Thoracic aorta (tissue), 2 donors: ENCODE data around the gene NXNL1. TPM values are rescaled to one million over a fixed set of nuclear protein-coding genes. Genes with fewer than 3 reads are reported as not detected.

Experiments
- ATAC-seq: fragments of 150-250 bp; one replicate; pipeline ENCODE4 v1.8.0; 2017; ENCODE audit warnings: low read depth; ENCODE audit not compliant: insufficient number of reproducible peaks, low FRiP score
- DNase-seq: peaks from one replicate; pipeline ENCODE4 v3.0.0-alpha.2; 2020; ENCODE audit warnings: low spot score
- H3K27ac ChIP-seq, 2 donors: fragments of 200-600 bp; sonication (generic); 1 replicate in 1 of 2; 2 replicates in 1 of 2; pipeline ENCODE4 v1.5.1; 2016; ENCODE audit warnings: mild to moderate bottlenecking in 2 of 2, moderate library complexity in 2 of 2
- H3K27me3 ChIP-seq: fragments of 200-600 bp; sonication (generic); replicated peaks from 2 replicates; pipeline ENCODE4 v1.6.0; 2016; ENCODE audit warnings: mild to moderate bottlenecking; ENCODE audit not compliant: insufficient read depth
- H3K36me3 ChIP-seq: fragments of 200-600 bp; sonication (generic); one replicate; pipeline ENCODE4 v1.5.1; 2016
- H3K4me1 ChIP-seq, 2 donors: fragments of 200-600 bp; sonication (generic); 1 replicate in 1 of 2; 2 replicates in 1 of 2; pipeline versions ENCODE4 v1.5.1 to v1.6.0; 2016; ENCODE audit warnings: low read depth in 2 of 2, mild to moderate bottlenecking in 1 of 2; ENCODE audit not compliant: control insufficient read depth in 1 of 2
- H3K4me3 ChIP-seq: fragments of 200-600 bp; sonication (generic); 2 replicates; pipeline ENCODE4 v1.5.1; 2016; ENCODE audit warnings: mild to moderate bottlenecking
- H3K9me3 ChIP-seq: fragments of 200-600 bp; sonication (generic); 2 replicates; pipeline ENCODE4 v1.5.1; 2016
- CTCF ChIP-seq: fragments of 200-600 bp; sonication (generic); IDR thresholded peaks from one replicate; pipeline ENCODE4 v1.5.1; 2019; ENCODE audit warnings: antibody characterized with exemption
- total RNA-seq, 2 donors: library from RNA; depleted of rRNA; stranded (reverse); fragments of >200 nt; gene quantifications; one replicate each; pipeline versions ENCODE4 v1.1.0 to v1.2.3, GENCODE V29; 2016

The NXNL1 gene
- total RNA-seq, 2 donors from 2014 or later, result not detected

- peaks cover 7% of the 10 kb centered on the region for H3K36me3 ChIP-seq
- no peaks in the 10 kb centered on the region for H3K9me3 ChIP-seq
- H3K4me3 ChIP-seq, result peak within 1 kb of the TSS; percentile 90
- H3K4me1 ChIP-seq, result peaks cover 0 to 8% of the 10 kb centered on the region in 2 donors
- ATAC-seq, result peak; percentile 89
- DNase-seq, result peak; percentile 85
- H3K27ac ChIP-seq, result peak within 1 kb of the TSS; percentile 62 to 83
- H3K27me3 ChIP-seq, result no peaks in the 10 kb centered on the region
- no peak for TF ChIP-seq CTCF
These were observed 40.9 kb downstream of the NXNL1 start, which contains the start of gene MVB12A for GRCh38 chr19:17419621-17420474. Gene MVB12A, plus strand, starts transcription at chr19:17420047. Its CDS starts 89 bp downstream, at chr19:17420136.

- no peak for DNase-seq
- H3K4me1 ChIP-seq, result peaks cover 0 to 8% of the 10 kb centered on the region in 2 donors
These were observed 41.5 kb downstream of the NXNL1 start for GRCh38 chr19:17419154-17419620.

GRCh38 chr19:17418710-17419109, 42.0 kb downstream of the NXNL1 start:
- peaks cover 0 to 8% of the 10 kb centered on the region in 2 donors for H3K4me1 ChIP-seq
- H3K36me3 ChIP-seq, result peaks cover 4% of the 10 kb centered on the region
- no peaks in the 10 kb centered on the region for H3K27me3 ChIP-seq
- H3K9me3 ChIP-seq, result no peaks in the 10 kb centered on the region
- no peak for TF ChIP-seq CTCF
- ATAC-seq, result no peak
- H3K4me3 ChIP-seq, result peak overlapping the region; percentile 90
- DNase-seq, result no peak
- H3K27ac ChIP-seq, result peak overlapping the region in 1 of 2 donors; percentile 83

More at GRCh38 chr19:17419154-17419620, 41.5 kb downstream of the NXNL1 start:
- peak overlapping the region; percentile 62 to 83 for H3K27ac ChIP-seq
- no peaks in the 10 kb centered on the region for H3K9me3 ChIP-seq
- H3K36me3 ChIP-seq, result peaks cover 7% of the 10 kb centered on the region
- no peaks in the 10 kb centered on the region for H3K27me3 ChIP-seq
- peak overlapping the region; percentile 90 for H3K4me3 ChIP-seq
- no peak for ATAC-seq
- TF ChIP-seq CTCF, result no peak

- H3K36me3 ChIP-seq, result peaks cover 6% of the 10 kb centered on the region
- no peaks in the 10 kb centered on the region for H3K27me3 ChIP-seq
- no peak for TF ChIP-seq CTCF
- ATAC-seq (no peak), DNase-seq (no peak)
- H3K27ac ChIP-seq, result peak overlapping the region in 1 of 2 donors; percentile 15
- H3K4me3 ChIP-seq, result peak overlapping the region; percentile 40
- no peaks in the 10 kb centered on the region for H3K4me1 ChIP-seq
- no peaks in the 10 kb centered on the region for H3K9me3 ChIP-seq
These were observed 45.6 kb downstream of the NXNL1 start for GRCh38 chr19:17415121-17415520.

GRCh38 chr19:17414097-17414496, 46.6 kb downstream of the NXNL1 start:
- H3K27me3 ChIP-seq, result no peaks in the 10 kb centered on the region
- no peak overlapping the region for H3K4me3 ChIP-seq
- no peaks in the 10 kb centered on the region for H3K9me3 ChIP-seq
- ATAC-seq, result no peak
- TF ChIP-seq CTCF, result no peak
- no peaks in the 10 kb centered on the region for H3K4me1 ChIP-seq
- no peak for DNase-seq
- no peak overlapping the region for H3K27ac ChIP-seq
- H3K36me3 ChIP-seq, result peaks cover 6% of the 10 kb centered on the region
